GM21576 (cell line): ENCODE results near the gene MAP6.
A peak's percentile ranks its signal among the peaks of the same experiment; 100 is the strongest.

ENCODE experiments used
- ATAC-seq: cut with Tn5 transposase; IDR thresholded peaks from one replicate; pipeline ENCODE4 v1.9.1; 2021; ENCODE audit warnings: mild to moderate bottlenecking, moderate library complexity; ENCODE audit not compliant: unreplicated experiment

The MAP6 gene

GRCh38 chr11:75571625-75572024 lies 97.2 kb downstream of the MAP6 start:
- ATAC-seq: no peak

GRCh38 chr11:75570559-75571139 lies 98.2 kb downstream of the MAP6 start:
- ATAC-seq: no peak

- ATAC-seq: no peak
Measured at GRCh38 chr11:75568616-75569219, 100.1 kb downstream of the MAP6 start.

- no peak for ATAC-seq
Measured at GRCh38 chr11:75567971-75568370, 100.9 kb downstream of the MAP6 start.

DNA sequence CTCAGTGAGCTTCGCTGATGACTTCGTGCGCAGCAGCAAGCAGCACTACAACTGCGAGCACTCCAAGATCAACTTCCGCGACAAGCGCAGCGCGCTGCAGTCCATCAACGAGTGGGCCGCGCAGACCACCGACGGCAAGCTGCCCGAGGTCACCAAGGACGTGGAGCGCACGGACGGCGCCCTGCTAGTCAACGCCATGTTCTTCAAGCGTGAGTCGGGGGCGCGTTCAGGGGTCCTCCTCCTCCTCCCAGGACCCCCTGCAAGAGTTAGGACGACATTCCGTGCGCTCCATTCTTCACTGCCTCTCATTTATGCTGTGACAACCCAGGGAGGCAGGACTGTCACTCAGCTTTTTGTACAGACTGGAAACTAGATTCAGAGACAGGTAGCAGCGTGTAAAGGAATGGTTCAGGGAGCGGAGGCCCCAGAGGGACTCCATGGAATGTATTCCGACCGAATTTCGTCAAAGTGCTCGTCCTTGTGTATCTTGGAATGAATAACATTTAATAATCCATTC lies 102.0 kb downstream of the MAP6 start:
- ATAC-seq: no peak

- no peak for ATAC-seq
Measured at GRCh38 chr11:75565916-75566762, 102.7 kb downstream of the MAP6 start.

DNA sequence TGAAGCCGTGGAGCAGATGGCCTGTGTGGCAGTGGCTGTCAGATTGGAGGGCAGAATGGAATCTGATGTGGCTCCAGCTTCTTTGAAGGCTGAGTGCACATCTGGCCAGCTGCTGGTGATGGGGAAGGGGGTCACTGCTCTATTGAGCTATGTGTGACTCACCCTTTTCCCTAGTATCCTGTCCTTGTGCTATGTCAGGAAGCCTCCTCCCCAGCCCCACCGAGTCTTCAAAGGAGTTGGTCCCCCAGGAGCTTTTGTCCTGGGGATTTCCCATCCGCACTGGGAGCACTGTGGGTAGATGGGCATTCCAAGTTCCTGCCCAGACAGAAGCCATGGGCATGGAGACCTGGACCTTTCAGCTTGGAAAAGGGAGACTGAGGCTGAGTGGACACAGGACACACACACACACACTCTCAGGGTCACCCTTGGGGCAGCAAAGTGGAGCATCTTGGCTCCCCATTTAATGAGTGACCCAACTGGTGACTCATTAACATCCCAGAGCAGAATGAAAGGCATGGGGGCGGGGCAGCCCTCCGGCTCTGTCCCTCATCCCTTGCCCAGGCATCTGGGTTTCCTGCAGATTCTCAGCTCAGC lies 103.5 kb downstream of the MAP6 start:
- no peak for ATAC-seq

- ATAC-seq: no peak
Measured at GRCh38 chr11:75563978-75564552, 104.8 kb downstream of the MAP6 start.

GRCh38 chr11:75563501-75563977 lies 105.3 kb downstream of the MAP6 start:
- no peak for ATAC-seq

DNA sequence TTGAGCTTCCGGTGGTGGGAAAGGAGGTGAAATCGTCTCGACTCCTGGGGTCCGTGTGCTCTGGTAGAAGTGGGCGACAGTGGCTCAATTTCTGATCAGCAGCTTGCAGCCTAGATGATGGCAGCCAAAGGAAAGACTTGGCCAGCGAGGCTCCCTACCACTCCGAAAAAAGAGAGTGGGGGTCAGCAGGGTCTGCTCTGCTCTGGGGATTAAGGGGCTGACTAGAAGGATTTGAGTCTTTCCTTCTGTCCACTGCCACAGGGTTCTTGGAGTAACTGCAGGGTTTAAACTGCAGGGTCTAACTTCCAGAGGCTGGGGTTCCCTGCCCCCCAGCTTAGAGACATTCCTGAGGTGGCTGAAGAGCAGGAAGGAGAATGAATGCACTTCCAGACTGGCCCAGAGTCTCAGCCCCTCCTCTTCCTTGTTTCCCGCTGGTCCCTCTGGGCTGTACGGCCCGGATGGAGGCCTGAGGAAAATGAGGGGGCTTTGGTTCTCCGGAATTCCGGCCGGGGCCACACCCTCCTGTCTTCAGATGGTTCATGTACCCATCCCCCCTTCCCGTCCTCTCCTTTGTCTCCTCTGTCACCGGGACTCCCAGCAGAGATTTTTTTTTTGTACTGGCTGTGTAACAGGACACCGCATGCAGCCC lies 105.9 kb downstream of the MAP6 start:
- no peak for ATAC-seq

DNA sequence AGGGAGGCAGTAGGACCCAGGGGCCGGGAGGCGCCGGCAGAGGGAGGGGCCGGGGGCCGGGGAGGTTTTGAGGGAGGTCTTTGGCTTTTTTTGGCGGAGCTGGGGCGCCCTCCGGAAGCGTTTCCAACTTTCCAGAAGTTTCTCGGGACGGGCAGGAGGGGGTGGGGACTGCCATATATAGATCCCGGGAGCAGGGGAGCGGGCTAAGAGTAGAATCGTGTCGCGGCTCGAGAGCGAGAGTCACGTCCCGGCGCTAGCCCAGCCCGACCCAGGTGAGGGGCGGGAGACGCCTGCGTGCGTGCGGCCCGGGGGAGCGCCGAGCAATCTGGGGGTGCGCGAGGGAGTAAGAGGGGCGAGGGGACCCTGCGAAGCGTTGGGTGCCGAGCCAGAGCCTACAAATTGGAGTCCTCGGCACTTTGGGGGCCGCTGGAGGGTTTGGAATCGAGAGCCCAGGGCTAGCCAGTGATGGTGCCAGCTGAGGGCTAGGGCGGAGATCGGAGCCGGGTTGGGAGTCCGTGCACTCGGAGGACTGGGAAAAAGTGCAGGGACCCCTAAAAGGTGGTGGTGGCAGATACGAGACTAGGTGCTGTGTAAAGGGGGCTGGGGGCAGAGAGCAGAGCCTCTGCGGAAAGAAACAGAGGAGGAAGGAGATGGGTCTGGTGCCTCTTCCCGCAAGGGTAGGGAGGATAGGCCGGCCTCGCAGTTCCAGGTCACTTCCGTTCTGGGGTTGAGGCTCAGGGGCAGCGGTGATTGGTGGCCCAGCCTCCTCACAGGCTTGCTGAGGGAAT lies 106.6 kb downstream of the MAP6 start, which contains the start of gene SERPINH1:
Gene SERPINH1 (plus strand): TSS at position 206 of the 788 bp plus-strand sequence. CDS start 4,097 bp downstream, outside the sequence.
- ATAC-seq: peak; percentile 73

- no peak for ATAC-seq
Measured at GRCh38 chr11:75561426-75562047, 107.3 kb downstream of the MAP6 start.

DNA sequence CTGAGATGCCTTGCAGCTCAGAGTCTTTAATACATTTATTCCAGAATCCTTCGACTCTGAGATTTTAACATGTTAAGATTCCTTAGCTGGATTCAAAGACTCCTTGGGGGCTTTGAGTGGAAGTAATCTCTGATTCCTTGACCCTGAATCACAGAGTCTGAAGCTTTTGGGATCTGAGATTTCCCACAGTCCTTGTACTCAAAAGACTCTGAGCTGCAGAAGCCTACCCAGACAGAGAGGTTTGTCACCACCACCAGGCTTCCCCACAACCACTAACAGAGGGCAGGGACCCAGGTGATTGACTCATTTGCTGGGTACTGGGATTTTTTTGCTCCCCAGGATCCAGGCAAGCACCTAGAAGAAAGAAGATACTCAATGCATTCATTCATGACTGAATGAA lies 108.2 kb downstream of the MAP6 start:
- ATAC-seq: no peak

DNA sequence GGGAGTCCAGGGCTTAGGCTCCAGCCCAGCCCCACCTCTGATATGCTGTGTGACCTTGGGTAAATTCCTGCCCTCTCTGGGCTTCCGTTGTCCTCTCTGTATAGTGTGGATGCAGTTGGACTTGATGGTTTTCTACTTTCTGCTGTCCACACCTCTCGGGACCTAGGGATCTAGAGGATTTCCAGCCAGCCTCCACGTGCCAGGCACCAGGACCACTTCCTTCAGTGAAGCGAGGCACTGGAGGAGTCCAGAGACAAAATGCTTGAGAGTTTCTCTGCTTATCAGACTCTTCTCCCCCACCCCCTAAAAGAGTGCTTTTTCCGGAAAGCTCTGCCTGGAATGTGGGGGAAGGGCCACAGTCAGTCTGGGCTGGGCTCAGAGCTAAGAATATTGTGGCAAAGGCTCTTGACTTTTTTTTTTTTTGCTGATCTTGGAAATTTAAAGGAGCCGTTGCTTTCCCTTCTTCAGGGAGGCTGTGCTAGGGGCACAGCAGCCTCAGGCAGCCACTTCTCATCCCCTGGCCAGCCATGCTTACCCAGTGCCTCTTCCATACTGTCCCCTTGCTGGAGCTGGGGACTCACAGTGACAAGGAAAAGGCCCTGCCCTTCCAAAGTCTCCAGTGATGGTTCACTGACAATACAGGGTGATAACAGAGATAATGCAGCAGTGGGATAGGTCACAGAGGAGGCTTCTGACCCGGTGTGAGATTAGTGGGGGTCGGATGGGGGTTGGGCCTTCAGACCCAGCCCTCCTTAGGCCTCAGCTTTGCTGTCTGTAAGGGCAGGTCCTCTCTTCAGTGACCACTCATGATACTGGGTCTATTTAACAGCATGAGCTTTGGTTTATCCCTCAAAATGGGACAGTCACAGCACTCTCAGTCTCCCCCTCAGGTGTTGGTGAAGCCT lies 109.6 kb downstream of the MAP6 start:
- ATAC-seq: no peak

DNA sequence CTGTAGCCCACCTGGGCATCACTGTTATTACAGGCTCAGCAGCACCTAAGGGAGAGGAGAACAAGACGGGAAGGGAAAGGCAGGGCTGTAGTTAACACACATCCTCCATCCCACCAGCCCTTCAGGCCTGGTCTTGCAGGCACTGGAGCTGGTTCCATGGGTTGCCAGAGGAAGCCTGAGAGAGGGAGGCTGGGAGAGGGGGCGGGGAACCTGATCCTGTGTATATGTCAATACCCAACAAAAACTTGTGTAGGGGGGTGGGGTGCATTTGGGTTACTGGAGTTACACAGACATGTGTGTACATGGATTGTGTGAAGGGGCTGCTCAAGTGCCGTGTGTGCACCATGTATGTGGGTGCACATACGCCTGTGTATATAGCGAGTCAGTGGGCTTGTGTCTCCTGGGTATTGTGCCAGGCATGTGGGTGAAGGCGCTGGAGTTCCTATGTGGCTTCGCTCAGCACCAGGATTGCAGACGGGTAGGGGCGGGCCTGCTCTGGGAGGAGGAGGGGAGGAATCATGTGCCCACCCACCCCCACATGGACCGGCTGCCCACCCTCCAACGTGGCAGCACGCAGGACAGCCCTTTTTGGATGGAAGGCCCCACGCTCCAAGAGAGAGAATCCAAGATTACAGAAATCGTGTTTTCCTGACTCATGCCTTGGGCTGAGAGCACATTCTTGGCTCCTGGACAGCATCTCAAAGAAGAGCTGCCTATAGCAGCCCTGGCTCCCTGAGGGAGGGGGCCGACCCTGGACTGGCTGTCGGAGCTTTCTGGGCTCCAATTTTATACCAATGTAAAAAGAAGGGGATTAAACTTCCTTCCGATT lies 111.0 kb downstream of the MAP6 start:
- ATAC-seq: no peak

DNA sequence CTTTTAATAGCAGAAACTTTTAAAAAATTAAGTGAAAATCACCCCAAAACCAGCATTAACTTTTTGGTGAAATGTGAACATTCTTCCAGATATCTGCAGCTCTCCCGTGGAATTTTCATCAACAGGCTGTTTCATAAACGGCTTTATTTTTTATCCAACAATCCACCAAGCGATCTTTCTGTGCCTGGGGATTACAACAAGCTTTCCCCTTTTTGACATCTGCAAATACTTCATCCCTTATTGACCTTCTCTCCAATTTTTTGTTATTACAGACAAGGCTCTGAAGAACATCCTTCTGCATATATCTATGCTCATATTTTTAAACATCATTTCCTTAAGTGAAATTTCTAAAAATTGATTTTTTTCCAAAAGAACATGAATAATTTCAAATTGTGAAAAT lies 112.6 kb downstream of the MAP6 start:
- ATAC-seq: no peak
